ENCODE results near the gene SYK. TPM values are rescaled to one million over a fixed set of nuclear protein-coding genes. Genes with fewer than 3 reads are reported as not detected.

The SYK gene
- total and polyA plus RNA-seq, 2 of the 4 experiments (the other 2 are of a cell fraction): not detected

GRCh38 chr9:90803860-90804593 lies 2.4 kb downstream of the SYK start:
- Histone ChIP-seq H3K79me1 (ENCODE audit: low read depth in 1 of 2, low read length in 2 of 2) (no peaks in the 10 kb centered on the region), H3K36me3 (ENCODE audit: control insufficient read depth, insufficient read depth, low read length) (no peaks in the 10 kb centered on the region), H4K5ac (ENCODE audit: low read depth, low read length) (no peak overlapping the region), H2BK5ac (ENCODE audit: low read depth, low read length, poor library complexity, severe bottlenecking) (no peak overlapping the region), H2BK15ac (ENCODE audit: low read depth, low read length) (no peak overlapping the region), H3K23ac (ENCODE audit: low read depth, low read length) (no peak overlapping the region), H3K4me1 (ENCODE audit: control insufficient read depth, insufficient read depth, low read length) (no peaks in the 10 kb centered on the region), H3K27ac (ENCODE audit: insufficient read depth, low read length) (no peak overlapping the region), H3K14ac (replicated peaks; ENCODE audit: low read depth, low read length) (no peak overlapping the region), H3K9me1 (ENCODE audit: insufficient read depth, low read length) (no peaks in the 10 kb centered on the region), H4K8ac (ENCODE audit: low read depth in 2 of 2, low read length in 2 of 2) (no peak overlapping the region), H3K4me3 (ENCODE audit: insufficient read depth, low read depth, low read length) (no peak overlapping the region), H3K9me3 (ENCODE audit: control insufficient read depth, insufficient read depth, low read length) (0 out of 2 replicates have a peak, but pooled peaks cover 2% of the 10 kb centered on the region), H3K4me2 (ENCODE audit: low read depth, low read length) (no peak overlapping the region), H3K4ac (ENCODE audit: low read depth, low read length) (no peak overlapping the region), H2BK20ac (ENCODE audit: low read depth, low read length) (no peak overlapping the region), H3K27me3 (ENCODE audit: control insufficient read depth, insufficient read depth, low read length) (peaks cover 15% of the 10 kb centered on the region), H3K56ac (ENCODE audit: extremely low read depth, insufficient read depth, low read length) (no peak overlapping the region), H2BK120ac (ENCODE audit: low read depth, low read length) (no peak overlapping the region), H3K18ac (ENCODE audit: low read depth, low read length) (no peak overlapping the region), H4K91ac (ENCODE audit: insufficient read depth, low read depth, low read length) (no peak overlapping the region), H2AK5ac (ENCODE audit: low read depth, low read length) (no peak overlapping the region), H3K9ac (ENCODE audit: low read depth, low read length) (no peak overlapping the region), H4K20me1 (ENCODE audit: insufficient read depth, low read length) (no peaks in the 10 kb centered on the region), H2AFZ (replicated peaks; ENCODE audit: low read length, poor library complexity) (no peak overlapping the region), H2AK9ac (replicated peaks; ENCODE audit: low read depth, low read length, poor library complexity) (no peak overlapping the region)
- no peak for TF ChIP-seq FOS (IDR thresholded peaks at IDR 0.05; ENCODE audit: low read depth, low read length)
- TF ChIP-seq ELK1 (IDR thresholded peaks at IDR 0.05; ENCODE audit: borderline replicate concordance, low read depth, low read length): no peak
- TF ChIP-seq NFE2L2 (IDR thresholded peaks at IDR 0.05; ENCODE audit: low read depth, low read length): no peak
- TF ChIP-seq RAD21 (IDR thresholded peaks at IDR 0.05; ENCODE audit: low read length): no peak
- no peak for TF ChIP-seq BHLHE40 (IDR thresholded peaks at IDR 0.05; ENCODE audit: low read depth, low read length)
- no peak for TF ChIP-seq RCOR1 (IDR thresholded peaks at IDR 0.05; ENCODE audit: insufficient replicate concordance, low read length)
- TF ChIP-seq POLR2A (IDR thresholded peaks at IDR 0.05; ENCODE audit: low read depth, low read length): no peak
- TF ChIP-seq MXI1 (IDR thresholded peaks at IDR 0.05; ENCODE audit: borderline replicate concordance, low read depth, low read length): no peak
- ATAC-seq (ENCODE audit: low read depth): no peak
- DNase-seq: no peak
- no TSS peak for BruUV-seq (replicated peaks)
- POLR2A ChIA-PET (ENCODE audit: unreplicated experiment): no interaction called here
- in situ Hi-C loops (cut with MboI; ENCODE audit: low sequenced_read_pairs): no loop called here
- no CpG with 5 or more reads among the region's 3 CpGs for WGBS, 2 experiments (ENCODE audit: extremely low coverage in 2 of 2, insufficient read length in 1 of 2)
- intact Hi-C loops (cut with micrococcal nuclease): no loop called here
- dilution Hi-C loops (cut with HindIII; ENCODE audit: low sequenced_read_pairs, unreplicated experiment): no loop called here
- CTCF ChIA-PET: interaction anchor here (1.0 kb wide), 1 partner anchor 18 kb away, joined by 3 read pairs; no protein-coding TSS in a partner anchor
